ENCODE measurements around the gene SOX9. TPM values are rescaled to one million over a fixed set of nuclear protein-coding genes. Genes with fewer than 3 reads are reported as not detected.

The SOX9 gene
- 2.2 TPM for total RNA-seq
- long read RNA-seq, result 0 reads

DNA sequence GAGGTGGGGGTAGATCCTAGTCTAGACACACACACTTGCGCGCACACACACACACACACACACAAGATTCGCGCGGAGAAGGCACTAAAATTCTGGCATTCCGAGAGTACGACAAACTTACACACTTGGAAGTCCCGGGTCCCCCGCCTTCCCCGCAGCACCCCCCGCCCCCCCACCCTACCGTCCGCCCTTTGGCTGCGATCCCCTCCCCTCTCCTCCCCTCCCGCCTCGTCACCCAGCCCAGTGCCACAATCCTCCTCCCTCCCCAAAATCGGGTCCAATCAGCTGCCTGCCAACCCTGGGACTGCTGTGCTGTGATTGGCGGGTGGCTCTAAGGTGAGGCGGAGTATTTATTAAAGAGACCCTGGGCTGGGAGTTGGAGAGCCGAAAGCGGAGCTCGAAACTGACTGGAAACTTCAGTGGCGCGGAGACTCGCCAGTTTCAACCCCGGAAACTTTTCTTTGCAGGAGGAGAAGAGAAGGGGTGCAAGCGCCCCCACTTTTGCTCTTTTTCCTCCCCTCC lies at the start of gene SOX9:
TSS of gene SOX9 (plus strand) at position 379 of the 522 bp plus-strand sequence. CDS start 372 bp downstream, outside the sequence.
- DNase-seq (ENCODE audit: low spot score), result no peak

DNA sequence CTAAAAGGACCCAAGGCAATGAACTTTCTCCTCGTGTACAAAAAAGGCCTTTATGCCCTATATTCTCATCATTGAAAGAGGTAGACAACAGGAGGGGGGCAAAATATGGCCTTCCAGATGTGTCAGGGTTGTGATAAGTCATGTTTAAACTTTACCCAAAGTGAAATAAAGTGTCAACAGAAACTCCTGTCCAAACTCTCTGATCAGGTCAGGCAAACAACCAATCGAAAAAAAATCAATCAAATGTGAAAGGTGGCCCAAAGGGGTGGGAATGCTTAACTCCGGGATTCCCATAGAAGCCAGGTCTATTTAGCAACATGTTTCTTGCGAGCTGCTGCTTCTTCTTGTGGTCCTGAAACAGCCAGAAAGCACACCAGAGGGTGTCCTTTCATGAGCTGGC lies 49.5 kb upstream of the SOX9 start:
- DNase-seq (ENCODE audit: low spot score), result no peak

DNA sequence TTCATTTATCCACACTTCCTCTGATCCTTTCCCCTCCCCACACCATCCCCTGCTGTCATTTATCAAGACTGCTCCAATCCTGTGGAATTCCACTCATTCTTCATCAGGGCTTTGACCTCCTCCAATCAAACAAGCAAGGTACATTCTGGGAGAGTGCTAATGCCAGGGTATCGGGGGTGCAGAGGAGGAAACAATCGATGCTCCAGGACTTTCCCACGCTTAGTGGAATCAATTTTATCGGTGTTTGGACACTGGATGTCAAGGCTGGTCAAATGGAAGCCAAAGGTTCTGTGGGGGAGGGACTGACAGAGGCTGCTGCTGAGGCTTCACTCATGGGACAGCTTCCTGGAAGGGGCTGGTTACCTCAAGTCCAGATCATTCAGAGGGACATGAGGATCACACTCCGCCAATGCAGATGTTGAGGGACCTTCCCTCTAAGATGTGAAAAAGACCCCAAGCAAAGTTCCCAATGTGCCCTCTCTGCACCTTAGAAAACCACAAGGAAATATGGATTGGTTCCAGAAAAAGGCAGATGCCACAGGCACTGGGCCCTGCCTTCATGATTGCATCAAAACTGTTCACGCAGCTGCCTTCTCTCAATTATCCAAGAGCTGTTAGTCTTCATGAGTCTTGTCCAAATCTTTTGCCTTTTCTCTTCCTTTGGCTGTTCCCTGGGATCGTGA lies 44.7 kb upstream of the SOX9 start:
- DNase-seq (ENCODE audit: low spot score), result no peak

DNA sequence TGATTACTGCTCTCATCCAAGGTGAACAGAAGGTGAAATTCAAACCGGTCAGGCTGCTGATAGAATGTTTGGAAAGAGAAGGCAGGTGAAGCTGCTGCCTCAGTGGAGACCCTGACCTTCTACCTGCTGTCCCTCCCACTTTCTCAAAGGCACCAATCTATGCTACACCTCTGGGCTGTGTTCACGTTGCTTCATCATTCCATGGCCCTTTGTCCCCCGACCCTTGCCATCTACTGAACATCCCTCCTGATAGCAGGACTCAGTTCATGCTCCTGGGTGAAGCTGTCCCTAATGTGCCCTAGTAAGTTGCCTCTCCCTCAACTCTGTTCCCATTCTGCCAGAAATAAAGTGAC lies 44.2 kb upstream of the SOX9 start:
- no peak for DNase-seq (ENCODE audit: low spot score)

DNA sequence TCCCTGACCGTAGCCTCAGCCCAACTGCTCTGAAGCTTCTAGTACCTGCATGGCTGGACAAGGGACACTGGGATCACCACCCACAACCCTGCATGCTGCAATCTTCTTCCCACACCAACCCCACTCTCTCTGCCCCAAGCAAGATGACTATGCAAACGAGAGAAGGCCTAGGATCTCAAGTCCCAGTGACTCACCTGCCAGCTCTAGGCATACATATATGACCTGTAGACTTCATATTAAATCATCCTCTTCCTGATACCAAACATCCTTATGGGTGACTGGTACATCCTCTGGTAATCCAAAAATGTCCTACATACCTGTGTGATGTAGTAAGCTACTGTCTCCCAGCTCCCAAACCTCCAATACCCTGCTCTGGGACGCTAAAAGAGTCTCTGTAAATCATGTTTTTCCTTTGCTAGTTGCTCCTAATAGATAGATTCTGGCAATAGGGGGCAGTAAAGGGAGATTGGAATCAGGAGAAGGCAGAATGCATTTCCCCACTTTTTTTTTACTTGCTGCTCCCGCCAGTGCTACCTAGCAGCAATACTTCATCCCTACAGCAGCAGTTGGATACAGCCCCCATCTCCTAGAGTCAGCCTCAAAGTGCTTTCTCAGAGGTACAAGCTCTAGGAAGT lies 43.4 kb upstream of the SOX9 start:
- no peak for DNase-seq (ENCODE audit: low spot score)

DNA sequence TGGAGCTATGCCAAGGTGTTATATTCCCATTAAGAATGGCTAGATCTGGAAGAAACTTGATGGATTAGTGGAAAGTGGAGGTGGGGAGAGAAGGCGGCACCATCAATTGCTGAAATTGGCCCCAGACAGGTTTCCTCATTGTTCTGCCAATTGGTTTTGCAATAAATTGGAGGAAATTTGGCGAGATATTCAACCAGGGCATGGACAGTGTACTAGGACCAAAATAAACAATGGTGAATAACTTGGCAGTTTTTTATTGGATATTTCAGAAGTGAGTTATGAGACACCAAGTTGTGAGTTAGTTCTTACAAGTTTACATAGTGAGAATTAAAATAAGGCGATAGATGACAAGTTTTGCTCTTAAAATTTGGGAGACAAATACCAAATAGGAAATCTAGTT lies 41.1 kb upstream of the SOX9 start:
- DNase-seq (ENCODE audit: low spot score), result no peak

DNA sequence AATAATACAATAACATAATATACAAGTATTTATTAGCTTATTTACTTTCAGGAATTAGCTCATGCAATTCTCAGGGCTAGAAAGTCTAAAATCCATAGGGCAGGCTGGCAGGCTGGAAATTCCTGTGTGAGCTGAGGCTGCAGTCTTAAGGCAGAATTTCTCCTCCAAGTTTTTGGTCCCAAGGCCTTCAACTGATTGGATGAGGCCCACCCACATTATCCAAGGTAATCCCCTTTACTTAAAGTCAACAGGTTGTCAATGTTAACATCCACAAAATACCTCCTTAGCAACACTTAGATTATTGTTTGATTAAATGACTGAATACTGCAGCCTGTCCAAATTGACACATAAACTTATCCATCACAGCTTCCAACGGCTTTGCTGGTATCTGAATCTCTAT lies 32.9 kb upstream of the SOX9 start:
- no peak for DNase-seq (ENCODE audit: low spot score)

DNA sequence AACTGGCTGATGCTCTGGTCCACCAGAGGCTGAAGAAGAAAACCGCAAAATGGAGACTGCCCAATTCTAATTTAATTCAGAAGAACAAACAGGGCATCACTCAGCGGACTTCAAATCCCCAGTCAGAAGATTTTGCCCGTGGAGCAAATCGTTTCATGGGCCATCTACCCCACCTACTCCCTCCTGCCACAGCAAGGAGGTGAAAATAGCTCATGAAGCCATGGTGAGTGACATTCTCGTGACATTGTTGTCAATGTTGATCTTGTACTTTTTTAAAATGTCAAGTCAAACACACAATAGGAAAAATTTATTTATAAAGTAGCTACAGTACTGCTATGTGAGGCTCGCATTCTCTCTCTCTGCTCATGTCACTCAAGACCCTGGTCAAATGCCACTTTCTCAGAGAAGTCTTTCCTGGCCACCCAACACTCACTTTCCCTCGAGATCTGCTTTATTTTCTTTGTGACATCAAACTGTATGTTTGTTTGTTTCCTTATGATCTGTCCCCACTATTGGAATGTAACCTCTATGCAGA lies 31.3 kb upstream of the SOX9 start:
- DNase-seq (ENCODE audit: low spot score), result no peak

DNA sequence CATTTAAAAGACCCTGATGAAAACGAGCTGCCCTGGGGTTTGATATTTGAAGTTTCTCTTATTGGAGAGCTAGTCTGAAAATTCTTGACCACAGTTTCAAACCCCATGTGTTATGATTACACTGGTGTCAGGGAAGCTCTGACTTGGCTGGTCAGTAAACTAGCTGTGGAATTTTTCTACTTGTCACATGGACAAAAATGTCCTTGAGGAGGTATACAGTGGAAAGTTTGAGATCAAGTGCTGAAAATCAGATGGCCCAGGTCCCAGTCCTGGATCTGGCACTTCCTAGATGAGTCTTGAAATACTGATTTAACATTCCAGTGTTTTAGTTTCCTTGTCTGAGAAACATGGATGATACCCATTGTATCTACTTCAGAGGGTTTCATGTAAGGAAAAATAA lies 30.7 kb upstream of the SOX9 start:
- DNase-seq (ENCODE audit: low spot score), result no peak

DNA sequence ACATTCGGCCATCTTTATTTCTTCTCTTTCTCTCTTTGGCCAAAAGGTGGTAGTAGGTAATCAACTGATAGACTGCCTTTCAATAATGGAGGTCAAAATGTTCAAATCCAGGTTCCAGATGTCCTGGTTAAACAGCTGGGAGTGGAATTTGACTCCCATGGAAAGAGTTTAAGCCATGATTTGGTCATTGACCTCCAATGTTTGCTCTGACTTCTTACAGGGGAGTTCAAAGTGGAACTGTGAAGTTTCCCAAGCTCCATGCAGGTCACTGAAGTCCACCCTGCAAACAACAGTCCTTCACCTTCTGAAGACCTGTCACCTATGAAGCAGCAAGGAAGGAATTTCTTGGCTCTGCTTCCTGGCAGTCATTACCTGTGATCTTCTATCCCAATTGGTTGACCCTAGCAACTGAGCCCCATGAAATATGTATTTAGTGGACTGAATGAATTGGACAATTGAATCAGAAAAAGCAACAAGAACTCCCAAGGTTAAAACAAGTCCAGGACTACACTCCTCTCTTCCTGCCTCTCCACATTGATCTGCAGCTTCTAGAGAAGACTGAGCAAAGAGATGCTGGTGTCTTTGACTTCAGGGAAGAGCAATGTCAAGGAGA lies 28.0 kb upstream of the SOX9 start:
- no peak for DNase-seq (ENCODE audit: low spot score)

DNA sequence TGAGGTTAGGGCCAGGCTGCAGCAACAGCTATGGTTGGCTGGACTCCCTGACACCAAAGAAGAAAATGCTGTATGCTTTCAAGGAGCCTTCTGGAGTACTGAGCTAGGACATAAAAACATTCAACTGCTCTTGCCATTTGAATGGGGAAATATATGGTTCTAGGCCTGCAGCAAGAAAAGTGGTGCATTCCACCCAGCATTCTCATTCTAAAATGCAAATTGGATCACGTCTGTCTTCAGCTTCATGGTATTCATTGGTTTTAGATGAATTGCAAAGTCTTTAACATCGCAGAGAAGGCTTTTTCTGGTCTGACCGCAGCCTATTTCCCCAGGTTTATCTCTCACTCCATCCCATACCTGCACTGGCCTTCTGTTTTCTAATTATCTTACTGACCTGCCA lies 27.1 kb upstream of the SOX9 start:
- DNase-seq (ENCODE audit: low spot score), result no peak

DNA sequence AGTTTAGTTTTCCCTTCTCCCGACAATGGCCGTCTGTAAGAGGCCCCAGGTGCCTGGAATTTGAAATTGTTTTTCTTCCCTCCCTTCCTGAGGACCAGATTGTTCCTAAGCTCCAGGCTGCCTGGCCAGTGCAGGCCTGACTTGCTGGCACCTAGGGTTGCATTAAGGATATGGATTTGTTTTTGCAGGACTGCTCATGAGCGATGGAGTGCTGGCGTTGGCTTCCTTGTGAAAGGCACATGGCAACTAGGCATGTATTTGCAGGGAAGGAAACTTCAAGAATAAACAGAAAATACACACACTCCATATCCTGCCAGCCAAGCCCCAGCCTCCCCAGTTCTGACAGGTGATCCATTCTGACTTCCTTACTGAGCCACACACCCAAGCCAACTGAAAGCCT lies 25.5 kb upstream of the SOX9 start:
- no peak for DNase-seq (ENCODE audit: low spot score)

DNA sequence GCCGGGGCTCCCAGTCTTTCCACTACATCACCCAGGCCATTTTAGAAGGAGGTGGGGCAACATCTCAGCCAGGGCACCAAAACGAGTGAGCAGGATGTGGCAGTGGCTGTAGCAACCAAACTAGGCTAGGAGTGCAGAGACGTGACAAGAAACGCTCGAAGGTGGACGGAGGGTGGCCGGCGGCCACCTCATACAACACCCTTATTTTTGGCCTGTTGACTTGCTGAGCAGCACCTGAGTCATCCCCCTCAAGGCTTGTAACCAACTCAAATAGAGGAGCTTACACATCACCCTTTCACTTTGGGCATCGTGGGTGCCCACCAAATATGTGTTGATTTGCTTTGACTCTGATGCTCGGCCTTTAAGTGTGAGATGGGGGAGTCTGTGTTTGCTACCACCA lies 23.7 kb upstream of the SOX9 start:
- DNase-seq (ENCODE audit: low spot score), result no peak

DNA sequence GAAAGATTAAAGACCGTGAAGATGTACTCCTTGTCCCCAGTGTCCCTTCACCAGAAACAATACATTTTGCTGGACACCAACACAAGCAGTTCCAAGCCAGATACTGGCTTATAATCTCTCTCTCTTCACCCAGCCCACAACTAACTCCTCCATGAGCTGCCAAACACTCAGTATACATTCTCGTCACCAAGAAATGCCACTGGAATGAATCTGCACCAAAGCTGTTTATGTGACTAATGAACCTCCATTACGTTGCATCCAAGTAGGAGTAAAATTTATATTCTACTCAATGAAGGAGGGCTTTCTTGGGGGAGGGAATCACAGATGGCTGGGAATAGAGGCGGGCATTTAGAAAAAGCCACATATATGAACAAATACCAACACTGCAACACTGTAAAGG lies 20.9 kb upstream of the SOX9 start:
- no peak for DNase-seq (ENCODE audit: low spot score)

DNA sequence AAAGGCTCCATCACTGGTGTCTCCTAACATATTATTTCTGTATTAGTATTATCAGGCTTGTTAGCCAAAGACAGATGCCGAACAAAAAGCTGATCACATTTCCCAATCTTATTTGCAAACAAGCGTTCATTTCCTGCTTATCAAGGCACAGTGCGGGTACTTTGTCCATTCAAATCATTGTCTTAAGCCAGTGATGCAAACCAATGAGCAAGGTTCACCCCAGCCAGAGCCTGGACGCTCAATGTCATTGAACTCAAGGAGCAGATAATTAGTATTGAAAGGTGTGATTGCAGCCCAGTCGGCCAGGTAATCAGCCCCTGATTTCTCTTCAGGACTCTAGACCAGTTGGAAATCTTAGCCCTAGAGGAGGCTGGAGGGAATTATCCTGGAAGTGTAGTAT lies 20.4 kb upstream of the SOX9 start:
- DNase-seq (ENCODE audit: low spot score), result no peak

DNA sequence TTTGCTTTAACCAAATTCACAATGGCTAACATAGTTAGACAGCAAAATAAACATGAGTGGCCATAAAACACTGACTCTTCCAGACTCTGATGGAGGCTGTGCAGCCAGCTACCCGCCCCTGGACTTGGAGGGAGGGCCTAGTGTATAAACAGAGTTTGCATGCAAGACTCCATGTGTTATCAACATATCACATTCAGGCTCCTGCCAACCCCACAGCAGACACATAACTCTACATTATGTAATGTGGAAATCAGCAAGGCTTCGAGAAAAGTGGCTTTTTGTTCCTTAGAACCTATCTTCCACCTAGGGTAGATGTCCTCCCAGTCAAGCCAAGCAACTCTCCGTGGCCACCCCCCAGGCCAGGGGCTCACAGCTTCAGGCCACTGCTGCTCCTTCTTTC lies 19.3 kb upstream of the SOX9 start:
- no peak for DNase-seq (ENCODE audit: low spot score)

DNA sequence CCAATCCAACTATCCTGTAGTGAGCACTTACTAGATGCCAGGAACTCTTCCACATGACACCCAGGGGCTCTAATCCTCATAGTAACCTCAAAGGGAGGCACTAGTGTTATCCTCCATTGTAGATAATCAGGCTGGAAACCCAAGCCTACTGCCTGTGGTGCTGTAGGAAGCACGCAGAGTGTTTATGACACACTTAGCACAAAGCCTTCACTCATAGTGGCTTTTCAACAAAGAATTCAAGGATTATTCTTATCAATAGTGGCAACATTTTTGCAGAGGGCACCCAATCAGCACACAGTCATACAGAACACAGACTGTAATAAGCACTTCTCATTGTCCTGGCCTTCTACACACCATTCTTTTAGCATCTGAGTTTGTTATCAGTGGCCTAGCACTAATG lies 18.5 kb upstream of the SOX9 start:
- DNase-seq (ENCODE audit: low spot score), result no peak

DNA sequence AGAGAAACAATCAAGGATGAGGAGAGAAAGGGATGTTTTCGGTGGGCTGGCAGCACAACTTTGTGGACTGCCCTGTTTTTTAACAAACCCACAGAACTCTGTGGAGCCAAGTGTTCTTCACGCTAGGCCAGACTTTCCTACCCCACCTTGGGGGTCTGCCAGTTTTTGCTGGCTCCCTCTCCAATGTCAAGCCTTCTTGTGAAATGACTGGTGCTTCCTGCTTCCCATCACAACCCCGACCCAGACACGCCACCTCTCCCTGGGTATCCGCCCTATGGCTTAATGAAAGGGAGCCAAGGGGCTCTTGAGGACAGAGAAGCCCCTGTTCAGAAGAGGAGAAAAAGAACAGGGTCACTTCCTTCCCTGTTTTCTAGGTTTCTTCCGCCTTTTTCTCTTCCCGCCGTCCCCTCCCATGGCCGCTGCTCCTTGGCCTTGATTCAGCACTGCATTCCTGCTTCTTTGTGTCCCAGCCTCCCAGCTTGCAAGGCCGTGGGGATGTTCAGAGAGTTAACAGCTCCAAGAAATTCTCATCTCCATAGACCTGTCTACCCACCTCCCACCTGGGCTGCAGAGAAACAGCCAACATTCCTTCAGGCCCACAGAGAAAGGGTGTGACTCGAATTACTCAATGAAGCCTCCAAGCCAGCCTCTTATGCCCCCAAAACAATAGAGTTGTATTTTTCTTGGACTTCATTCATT lies 16.5 kb upstream of the SOX9 start:
- DNase-seq (ENCODE audit: low spot score), result no peak

DNA sequence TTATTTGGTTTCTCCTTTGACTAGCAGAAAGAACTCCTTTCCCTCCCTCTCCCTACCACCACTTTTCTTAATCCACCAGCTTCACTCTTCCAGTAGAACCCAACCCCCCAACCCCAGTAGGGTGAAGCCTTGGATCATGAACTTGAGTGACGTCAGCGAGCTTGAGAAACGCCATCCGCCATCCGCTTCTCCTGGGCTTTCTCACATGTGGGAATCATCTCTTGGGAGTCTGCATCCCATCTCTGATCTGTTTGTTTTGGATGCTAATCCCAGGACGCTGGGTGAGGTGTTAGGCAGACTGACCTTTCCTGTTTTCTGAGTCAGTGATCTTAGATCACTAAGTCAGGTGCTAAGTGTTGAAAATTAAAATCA lies 16.0 kb upstream of the SOX9 start:
- no peak for DNase-seq (ENCODE audit: low spot score)

DNA sequence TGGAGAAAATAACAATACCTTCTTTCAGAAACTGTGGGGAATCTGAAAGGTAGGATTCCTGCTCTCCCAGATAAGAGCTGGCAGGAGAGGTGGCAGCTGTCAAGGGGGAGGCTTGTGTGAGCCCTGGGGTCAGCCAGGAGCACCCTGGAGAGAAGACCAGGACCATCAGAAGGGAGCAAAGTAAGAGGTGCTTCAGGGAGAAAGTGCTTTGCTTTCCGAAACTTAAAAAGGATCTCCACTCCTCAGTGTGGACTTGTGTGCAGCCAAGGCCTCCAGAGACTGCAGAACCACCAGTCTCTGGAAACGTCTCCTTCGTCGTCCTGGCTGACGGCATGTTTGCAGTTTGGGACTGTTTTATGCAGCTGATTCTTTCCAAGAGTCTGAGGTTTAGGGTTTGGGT lies 13.7 kb upstream of the SOX9 start:
- DNase-seq (ENCODE audit: low spot score), result no peak

DNA sequence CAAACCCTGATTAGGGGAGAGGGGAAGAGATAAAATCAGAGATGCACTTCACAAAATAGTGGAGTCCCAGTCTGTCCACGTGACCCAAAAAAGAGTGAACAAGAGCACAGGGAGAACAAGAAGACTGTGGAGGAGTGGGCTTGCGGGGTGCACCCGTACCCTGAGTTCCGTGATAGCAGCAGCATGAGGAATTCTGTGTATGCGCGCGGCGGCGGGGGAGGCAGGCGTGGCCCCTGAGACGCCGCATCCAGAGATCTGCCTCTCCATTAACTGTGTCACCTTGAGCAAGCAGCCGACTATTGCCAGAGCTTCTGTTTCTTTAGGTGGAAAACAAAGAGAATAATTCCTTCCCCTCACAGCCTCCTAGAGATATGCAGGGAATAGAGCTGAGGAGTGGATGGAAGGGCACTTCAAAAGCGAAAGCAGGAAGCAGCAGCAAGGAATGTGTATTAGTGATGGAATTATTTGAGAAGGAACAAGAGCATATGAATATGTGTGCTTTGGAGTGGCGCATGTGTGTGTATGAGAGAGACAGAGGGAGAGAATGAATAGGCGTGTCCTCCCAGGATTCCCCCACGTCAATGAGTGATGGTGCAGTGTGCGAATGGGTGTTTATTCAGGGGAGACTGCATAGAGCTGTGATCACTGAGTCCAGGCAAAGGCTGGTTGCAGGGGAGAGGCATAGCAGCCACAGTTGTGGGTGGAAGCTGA lies 10.4 kb upstream of the SOX9 start:
- no peak for DNase-seq (ENCODE audit: low spot score)
